Islet precursor cell (in vitro differentiated cells): Measurements from ENCODE around the gene COL7A1.

Experiments used
- DNase-seq: peaks from one replicate; pipeline ENCODE4 v3.0.0-alpha.2; 2018

The COL7A1 gene

DNA sequence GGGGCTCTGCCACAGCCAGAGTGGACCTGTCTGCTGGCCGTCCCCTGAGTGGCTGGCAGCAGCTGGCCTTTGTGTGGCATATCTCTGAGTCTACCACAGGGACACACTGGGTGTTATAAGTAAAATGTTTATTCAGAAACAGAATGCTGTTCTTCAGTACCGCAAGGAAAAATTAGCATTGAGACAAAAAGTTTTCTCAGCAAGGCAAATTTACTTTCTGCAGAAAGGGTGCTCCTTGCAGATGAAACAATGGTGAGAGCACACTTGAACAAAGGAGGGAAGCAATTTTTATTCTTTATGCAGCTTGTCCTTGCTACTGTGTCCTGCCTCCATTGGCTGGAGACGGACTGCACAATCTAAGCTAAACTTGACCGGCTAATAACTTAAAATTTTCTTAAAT, 22.4 kb upstream of the COL7A1 start:
- DNase-seq: no peak

- DNase-seq: no peak
These were observed 18.9 kb upstream of the COL7A1 start for GRCh38 chr3:48614044-48614443.

DNA sequence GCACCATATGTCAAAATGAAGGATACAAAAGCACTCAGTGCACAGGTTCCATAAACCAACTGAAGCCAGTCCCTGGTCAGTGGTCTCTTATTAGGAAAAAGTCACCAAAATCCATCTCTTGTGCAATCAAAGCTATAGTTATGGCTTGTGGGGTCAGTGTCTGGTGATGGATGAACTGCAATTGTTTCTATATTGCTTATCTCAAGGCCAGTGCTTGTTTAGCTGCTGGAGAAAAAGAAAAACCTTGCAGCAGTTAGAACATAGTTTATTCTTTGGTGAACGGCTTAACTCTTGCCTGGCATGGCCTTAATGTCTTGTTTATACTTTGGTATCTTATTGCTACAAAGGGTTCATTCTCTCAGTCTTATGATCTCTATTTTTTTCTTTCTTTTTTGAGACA, 17.2 kb upstream of the COL7A1 start:
- no peak for DNase-seq

DNA sequence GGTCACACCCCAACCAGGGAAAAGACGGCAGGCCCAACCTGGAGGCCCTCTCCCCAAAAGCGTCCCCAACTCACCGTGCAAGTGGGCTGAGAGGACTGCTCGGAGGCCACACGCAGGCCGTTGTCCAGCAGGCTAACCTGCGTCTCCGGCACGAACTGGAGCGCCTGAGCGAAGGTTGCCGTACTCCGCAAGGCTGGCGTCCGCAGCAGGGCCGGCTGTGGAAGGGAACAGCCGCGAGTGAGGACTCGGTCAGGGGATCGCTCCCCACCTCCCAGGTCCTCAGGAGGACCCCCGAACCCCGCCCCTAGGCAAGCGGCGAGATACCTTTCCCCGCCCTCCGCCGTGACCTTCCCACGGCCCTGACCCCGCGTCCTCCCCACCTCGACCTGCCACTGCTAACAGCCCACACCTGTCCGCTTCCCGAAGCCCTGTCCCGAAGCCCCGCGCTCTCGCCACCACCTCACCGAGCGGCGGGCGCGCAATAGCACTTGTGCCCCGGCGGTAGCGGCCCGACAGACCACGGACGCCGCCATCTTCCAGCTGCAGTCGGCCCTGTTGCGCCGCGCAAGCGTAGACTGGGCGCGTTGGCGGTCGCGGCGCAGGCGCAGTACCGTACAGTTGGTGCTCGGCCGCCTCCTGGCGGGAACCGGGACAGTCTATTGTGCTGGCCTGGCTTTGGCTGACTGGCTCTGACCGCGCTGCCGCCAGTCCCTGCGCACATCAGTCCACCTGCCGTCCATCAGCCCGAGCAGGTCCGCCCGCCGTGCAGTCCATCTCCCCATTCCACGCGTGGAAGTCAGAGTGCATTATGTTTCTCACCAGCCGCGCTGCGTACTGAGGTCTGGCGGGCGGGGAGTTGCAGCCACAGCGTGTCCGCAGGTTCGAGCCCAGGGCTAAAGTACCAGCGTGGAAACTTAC, 14.2 kb upstream of the COL7A1 start, which contains the start of gene UQCRC1:
TSS of gene UQCRC1 (minus strand) at position 559 of the 918 bp plus-strand sequence. CDS start at position 533, 26 bp downstream.
- DNase-seq: peak; percentile 97

DNA sequence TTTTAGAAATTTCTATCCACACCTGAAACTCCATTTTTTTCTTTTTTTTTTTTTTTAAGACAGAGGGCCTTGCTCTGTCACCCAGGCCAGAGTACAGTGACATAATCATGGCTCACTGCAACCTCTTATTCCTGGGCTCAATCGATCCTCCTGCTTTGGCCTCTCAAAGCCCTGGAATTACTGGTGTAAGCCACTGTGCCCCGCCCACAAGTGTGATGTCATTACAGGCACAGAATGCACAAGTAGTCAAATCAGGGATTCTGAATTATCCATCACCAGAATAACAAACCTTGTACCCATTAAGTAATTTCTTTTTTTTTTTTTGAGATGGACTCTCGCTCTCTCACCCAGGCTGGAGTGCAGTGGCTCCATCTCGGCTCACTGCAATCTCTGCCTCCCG, 12.4 kb upstream of the COL7A1 start:
- no peak for DNase-seq

DNA sequence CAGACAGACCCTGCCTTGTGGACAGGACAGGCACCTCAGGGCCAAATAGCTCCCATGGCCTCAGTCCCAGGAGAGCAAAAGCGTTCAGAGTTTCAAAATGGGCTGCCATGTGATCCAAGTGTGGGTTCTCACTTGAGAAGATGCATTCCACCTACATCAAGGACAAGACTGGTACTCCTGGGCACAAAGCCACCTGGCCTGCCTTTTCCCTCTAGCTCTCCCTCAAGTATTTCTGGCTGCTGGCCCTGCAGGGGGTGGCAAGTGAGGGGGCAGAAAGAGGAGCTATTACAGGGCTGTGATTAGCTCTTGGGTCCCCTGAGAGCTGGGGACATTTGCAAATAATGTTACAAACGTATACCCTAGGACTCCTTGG, 6.5 kb upstream of the COL7A1 start:
- DNase-seq: no peak

- no peak for DNase-seq
These were observed 5.8 kb upstream of the COL7A1 start for GRCh38 chr3:48600711-48601621.

- no peak for DNase-seq
These were observed 4.6 kb upstream of the COL7A1 start for GRCh38 chr3:48599509-48600285.

- DNase-seq: no peak
These were observed 4.0 kb upstream of the COL7A1 start for GRCh38 chr3:48599077-48599501.

- DNase-seq: peak; percentile 99
These were observed 3.4 kb upstream of the COL7A1 start for GRCh38 chr3:48598323-48599076.

DNA sequence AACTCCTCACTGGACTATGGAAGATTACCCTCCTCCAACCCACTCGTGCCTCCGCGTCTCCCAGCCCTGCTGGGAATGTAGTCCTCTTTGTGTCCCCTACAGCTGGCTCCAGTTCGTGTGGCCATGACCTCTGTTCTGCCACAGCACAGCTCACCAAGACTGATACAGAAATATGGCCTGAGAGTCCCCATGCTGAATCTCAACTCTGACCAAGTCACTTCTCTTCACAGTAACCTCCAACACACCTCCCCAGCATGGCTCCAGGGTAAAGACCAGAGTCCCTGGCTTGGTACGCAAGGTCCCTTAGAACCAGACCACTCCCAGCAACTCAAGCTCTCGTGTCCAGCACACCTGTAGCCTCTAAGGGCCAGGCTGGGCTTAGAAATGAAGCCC, 2.3 kb upstream of the COL7A1 start:
- no peak for DNase-seq

DNA sequence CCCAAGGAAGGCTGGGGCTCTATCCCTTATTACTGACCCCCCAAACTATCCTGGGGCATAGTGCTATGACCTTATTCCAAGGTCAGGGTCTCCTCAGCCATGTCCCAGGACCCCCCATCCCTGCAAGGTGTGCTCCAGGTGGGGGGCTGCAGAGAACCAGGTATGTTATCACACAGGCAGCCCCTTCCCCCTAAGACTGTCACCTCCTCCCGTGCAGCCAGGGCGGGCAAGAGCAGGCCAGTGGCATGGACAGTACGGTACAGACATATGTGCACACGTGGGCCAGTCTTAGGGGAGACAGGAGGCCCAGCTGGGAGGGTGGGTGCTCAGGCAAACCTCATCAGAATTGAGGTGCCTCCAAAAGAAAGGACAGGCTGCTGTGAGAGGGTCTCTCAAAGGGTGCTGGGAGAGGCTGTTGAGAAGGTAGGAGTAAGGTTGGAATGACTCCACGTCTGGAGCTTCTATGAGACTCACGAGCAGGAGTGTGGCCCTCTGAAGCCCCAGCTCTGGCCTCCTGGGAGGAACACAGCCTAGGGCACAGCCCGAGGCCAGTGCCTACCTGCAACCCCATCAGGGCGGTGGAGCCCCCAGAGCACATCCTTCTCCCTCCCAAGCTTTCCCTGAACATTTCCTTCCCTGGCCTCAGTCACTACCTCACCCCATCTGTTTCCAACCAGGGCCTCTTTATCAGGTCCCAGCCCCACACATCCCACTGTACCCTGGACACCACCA, 1.7 kb upstream of the COL7A1 start:
- DNase-seq: no peak

- no peak for DNase-seq
These were observed 1.0 kb upstream of the COL7A1 start for GRCh38 chr3:48596157-48596556.

GRCh38 chr3:48595526-48596121, 495 bp upstream of the COL7A1 start:
- DNase-seq: peak; percentile 99

- DNase-seq: no peak
These were observed 596 bp downstream of the COL7A1 start for GRCh38 chr3:48594417-48595049.

GRCh38 chr3:48593337-48593736, 1.8 kb downstream of the COL7A1 start:
- no peak for DNase-seq

GRCh38 chr3:48592519-48593087, 2.5 kb downstream of the COL7A1 start:
- peak; percentile 80 for DNase-seq

- DNase-seq: no peak
These were observed 3.1 kb downstream of the COL7A1 start for GRCh38 chr3:48591886-48592518.

GRCh38 chr3:48591436-48591835, 3.7 kb downstream of the COL7A1 start:
- no peak for DNase-seq

- no peak for DNase-seq
These were observed 6.9 kb downstream of the COL7A1 start for GRCh38 chr3:48588230-48588629.
